Measurements from ENCODE around the gene FRMD4A.
A peak's percentile ranks its signal among the peaks of the same experiment; 100 is the strongest.
"Not testable (repeated sequence)": the region's sequence is repeated elsewhere in the genome, so short reads cannot be mapped to it uniquely, and the experiment has no call there.

Gene FRMD4A

GRCh38 chr10:13834581-13835286 lies 496.0 kb downstream of the FRMD4A start:
- no peak for DNase-seq

- no peak for DNase-seq
These were observed 499.0 kb downstream of the FRMD4A start for GRCh38 chr10:13831711-13832141.

- no peak for DNase-seq
These were observed 500.3 kb downstream of the FRMD4A start for GRCh38 chr10:13830385-13830784.

GRCh38 chr10:13829790-13830189 lies 500.9 kb downstream of the FRMD4A start:
- DNase-seq = no peak

- DNase-seq = not testable (repeated sequence)
These were observed 502.4 kb downstream of the FRMD4A start for GRCh38 chr10:13828284-13828683.

GRCh38 chr10:13827076-13827797 lies 503.5 kb downstream of the FRMD4A start:
- no peak for DNase-seq

- DNase-seq = no peak
These were observed 506.9 kb downstream of the FRMD4A start for GRCh38 chr10:13823709-13824405.

- peak in 1 of 2 experiments; percentile 27 for DNase-seq
These were observed 507.5 kb downstream of the FRMD4A start for GRCh38 chr10:13823096-13823708.

GRCh38 chr10:13822490-13822889 lies 508.2 kb downstream of the FRMD4A start:
- DNase-seq = no peak

GRCh38 chr10:13820964-13821337 lies 509.8 kb downstream of the FRMD4A start:
- no peak for DNase-seq

- no peak for DNase-seq
These were observed 510.4 kb downstream of the FRMD4A start for GRCh38 chr10:13820119-13820963.

GRCh38 chr10:13816195-13816925 lies 514.4 kb downstream of the FRMD4A start:
- DNase-seq = peak; percentile 78 to 95

- no peak for DNase-seq
These were observed 515.0 kb downstream of the FRMD4A start for GRCh38 chr10:13815756-13816155.

GRCh38 chr10:13813550-13813949 lies 517.2 kb downstream of the FRMD4A start:
- DNase-seq = no peak

GRCh38 chr10:13812804-13813203 lies 517.9 kb downstream of the FRMD4A start:
- no peak for DNase-seq

GRCh38 chr10:13810568-13810967 lies 520.2 kb downstream of the FRMD4A start:
- no peak for DNase-seq

GRCh38 chr10:13809427-13809826 lies 521.3 kb downstream of the FRMD4A start:
- DNase-seq = no peak

- no peak for DNase-seq
These were observed 522.0 kb downstream of the FRMD4A start for GRCh38 chr10:13808556-13809391.

GRCh38 chr10:13806419-13806818 lies 524.3 kb downstream of the FRMD4A start:
- DNase-seq = no peak

Data from NCI-H2081 (cell line).